ENCODE measurements around the gene PRPF6. TPM values are rescaled to one million over a fixed set of nuclear protein-coding genes. Genes with fewer than 3 reads are reported as not detected.

Gene PRPF6
- total and polyA plus RNA-seq, 2 of the 13 experiments (the other 11 are each of a cell fraction or from before 2014, with no cell fraction given): 63.7 to 101 TPM

- TF ChIP-seq IKZF4 (CRISPR knock-in tag; IDR thresholded peaks at IDR 0.05; ENCODE audit: borderline replicate concordance, low read depth, not compliant biosample characterization): peak; percentile 91
- peak; percentile 55; the same call in 1 of the 2 replicates for TF ChIP-seq ZNF34 (CRISPR knock-in tag; IDR thresholded peaks at IDR 0.05; ENCODE audit: borderline replicate concordance)
- TF ChIP-seq ZNF333 (CRISPR knock-in tag; IDR thresholded peaks at IDR 0.05; ENCODE audit: borderline replicate concordance): peak; percentile 98
- TF ChIP-seq HIVEP1 (CRISPR knock-in tag; IDR thresholded peaks at IDR 0.05): peak; percentile 95
- TF ChIP-seq SP5 (CRISPR knock-in tag; IDR thresholded peaks at IDR 0.05; ENCODE audit: borderline replicate concordance, low read depth): peak; percentile 96
- TF ChIP-seq ZMYM3 (CRISPR knock-in tag; IDR thresholded peaks at IDR 0.05): peak; percentile 47; the same call in 1 of the 2 replicates
- TF ChIP-seq GTF2F1 (IDR thresholded peaks at IDR 0.05; ENCODE audit: low read length): no peak
- peak; percentile 96 for TF ChIP-seq ZNF558 (CRISPR knock-in tag; IDR thresholded peaks at IDR 0.05; ENCODE audit: borderline replicate concordance)
- TF ChIP-seq ZSCAN29 (CRISPR knock-in tag; conservative IDR thresholded peaks at IDR 0.05): peak; percentile 94
- peak; percentile 64; the same call in 1 of the 2 replicates for TF ChIP-seq ZNF281 (CRISPR knock-in tag; IDR thresholded peaks at IDR 0.05; ENCODE audit: borderline replicate concordance)
- TF ChIP-seq MAF1 (CRISPR knock-in tag; IDR thresholded peaks at IDR 0.05; ENCODE audit: borderline replicate concordance): peak; percentile 92
- TF ChIP-seq ZBTB40 (IDR thresholded peaks at IDR 0.05): peak; percentile 97
- TF ChIP-seq ZBTB40 (CRISPR knock-in tag; IDR thresholded peaks at IDR 0.05): peak; percentile 83
- TF ChIP-seq MAFK (conservative IDR thresholded peaks at IDR 0.05 in 1 of 2, IDR thresholded peaks at IDR 0.05 in 1 of 2; ENCODE audit: low read length in 2 of 2): no peak
- peak; percentile 99 for TF ChIP-seq ATF1 (CRISPR knock-in tag; IDR thresholded peaks at IDR 0.05)
- TF ChIP-seq ZBTB20 (CRISPR knock-in tag; IDR thresholded peaks at IDR 0.05; ENCODE audit: borderline replicate concordance, low read depth): peak; percentile 90
- no peak for TF ChIP-seq MBD4 (IDR thresholded peaks at IDR 0.05; ENCODE audit: borderline replicate concordance, low read length)
Measured at GRCh38 chr20:63980806-63981728, at the start of gene PRPF6 (continued).

Data from HepG2 (cell line).